HCT116 (cell line): ENCODE results near the gene SCRN1. TPM values are rescaled to one million over a fixed set of nuclear protein-coding genes. Genes with fewer than 3 reads are reported as not detected.

Experiments
- ATAC-seq: fragments of 200-7000 bp; cut with Tn5 transposase; 2 replicates; pipeline ENCODE4 v1.9.1; 2020; ENCODE audit warnings: mild to moderate bottlenecking, moderate library complexity
- BruUV-seq: library from RNA; stranded (reverse); fragments of 400-500 nt; replicated peaks from 2 replicates; lab custom pipeline; 2021; lab: Mats Ljungman, UMichigan
- CTCF ChIA-PET: fragments of 300-600 bp; sonication (Branson Sonifier 250); formaldehyde crosslinking; loops from one replicate; lab custom pipeline; 2021; ENCODE audit warnings: antibody characterized with exemption; lab: Charles Lee
- POLR2A ChIA-PET: fragments of 300-600, 350-600 bp; sonication (Branson Sonifier 250); formaldehyde crosslinking; loops from one replicate; lab custom pipeline; 2021; ENCODE audit warnings: antibody characterized with exemption; lab: Charles Lee
- RAD21 ChIA-PET, 2 experiments: fragments of 300-600 bp; sonication (Branson Sonifier 250); formaldehyde crosslinking; loops; one replicate each; lab custom pipeline; 2023; ENCODE audit warnings: low total read pairs in 2 of 2; ENCODE audit not compliant: uncharacterized antibody in 2 of 2, unreplicated experiment in 2 of 2, low non-redundant PET in 1 of 2; lab: Charles Lee
- DNase-seq: peaks from one replicate; pipeline ENCODE4 v3.0.0-alpha.2; 2010; ENCODE audit warnings: low read depth, low spot score
- H2AFZ ChIP-seq: fragments of 200-600 bp; shearing (Covaris generic), sonication (generic); 2 replicates; pipeline ENCODE4 v1.6.1; 2017; ENCODE audit warnings: low read depth, mixed run types, mixed read lengths, antibody characterized with exemption, low read length; ENCODE audit not compliant: poor library complexity, severe bottlenecking
- H3K27ac ChIP-seq: 2 replicates; pipeline ENCODE4 v1.5.1; 2012; ENCODE audit warnings: low read depth, low read length
- H3K27me3 ChIP-seq: fragments of 200-600 bp; sonication (generic); 2 replicates; pipeline ENCODE4 v1.6.1; 2016; ENCODE audit warnings: mixed run types, low read length, mixed read lengths; ENCODE audit not compliant: insufficient read depth
- H3K36me3 ChIP-seq, 2 experiments: fragments of 200-500 bp in 1 of 2; fragments of 200-600 bp in 1 of 2; sonication (Bioruptor generic) in 1 of 2; sonication (generic) in 1 of 2; 2 replicates each; pipeline versions ENCODE4 v1.5.1 to v1.6.1; 2014 to 2016; ENCODE audit warnings: low read length in 2 of 2, inconsistent platforms in 1 of 2, mixed read lengths in 1 of 2, mixed run types in 1 of 2; ENCODE audit not compliant: insufficient read depth in 2 of 2, control insufficient read depth in 1 of 2
- H3K4me1 ChIP-seq, 2 experiments: fragments of 200-600 bp in 1 of 2; sonication (generic) in 1 of 2; 2 replicates each; pipeline versions ENCODE4 v1.5.1 to v1.6.1; 2012 to 2017; ENCODE audit warnings: low read length in 2 of 2, inconsistent platforms in 1 of 2, mild to moderate bottlenecking in 1 of 2, mixed read lengths in 1 of 2, mixed run types in 1 of 2, moderate library complexity in 1 of 2; ENCODE audit not compliant: insufficient read depth in 2 of 2, control insufficient read depth in 1 of 2
- H3K4me2 ChIP-seq: fragments of 200-600 bp; sonication (generic); 2 replicates; pipeline ENCODE4 v1.6.1; 2017; ENCODE audit warnings: mixed run types, low read length, mixed read lengths
- H3K4me3 ChIP-seq, 2 experiments: fragments of 200-600 bp in 1 of 2; sonication (generic) in 1 of 2; replicated peaks in 1 of 2; 2 replicates each; pipeline ENCODE4 v1.5.1; 2011 to 2016; ENCODE audit warnings: low read length in 2 of 2, control low read depth in 1 of 2, low read depth in 1 of 2, mild to moderate bottlenecking in 1 of 2, mixed read lengths in 1 of 2, mixed run types in 1 of 2
- H3K79me2 ChIP-seq: fragments of 200-600 bp; sonication (generic); 2 replicates; pipeline ENCODE4 v1.6.1; 2017; ENCODE audit warnings: mild to moderate bottlenecking, mixed run types, low read length, moderate library complexity, mixed read lengths; ENCODE audit not compliant: insufficient read depth
- H3K9ac ChIP-seq: fragments of 200-600 bp; sonication (generic); 2 replicates; pipeline ENCODE4 v1.6.1; 2016; ENCODE audit warnings: low read length, mixed read lengths
- H3K9me2 ChIP-seq: fragments of 200-600 bp; sonication (generic), shearing (Covaris generic); 2 replicates; pipeline ENCODE4 v1.6.1; 2017; ENCODE audit warnings: mixed run types, mild to moderate bottlenecking, moderate library complexity; ENCODE audit not compliant: insufficient read depth
- H3K9me3 ChIP-seq, 2 experiments: fragments of 200-500 bp in 1 of 2; fragments of 200-600 bp in 1 of 2; sonication (Bioruptor generic) in 1 of 2; sonication (generic) in 1 of 2; 2 replicates each; pipeline ENCODE4 v1.6.1; 2014 to 2017; ENCODE audit warnings: low read length in 2 of 2, mixed read lengths in 2 of 2, inconsistent platforms in 1 of 2, low read depth in 1 of 2, mild to moderate bottlenecking in 1 of 2, mixed run types in 1 of 2, moderate library complexity in 1 of 2; ENCODE audit not compliant: control insufficient read depth in 1 of 2, insufficient read depth in 1 of 2
- H4K20me1 ChIP-seq: fragments of 200-600 bp; sonication (generic), shearing (Covaris generic); 2 replicates; pipeline ENCODE4 v1.6.1; 2017; ENCODE audit warnings: mixed run types, mild to moderate bottlenecking, moderate library complexity; ENCODE audit not compliant: insufficient read depth
- ATF3 ChIP-seq: IDR thresholded peaks from 2 replicates; pipeline ENCODE4 v1.6.1; 2012
- CBX3 ChIP-seq: IDR thresholded peaks from 2 replicates; pipeline ENCODE4 v1.6.1; 2012; ENCODE audit warnings: low read depth
- CEBPB ChIP-seq: IDR thresholded peaks from 2 replicates; pipeline ENCODE4 v1.6.1; 2012; ENCODE audit warnings: low read depth
- CTCF ChIP-seq, 3 experiments: fragments of 200-600 bp in 1 of 3; sonication (generic) in 1 of 3; IDR thresholded peaks in 2 of 3; conservative IDR thresholded peaks in 1 of 3; 2 replicates each; pipeline ENCODE4 v1.5.1; 2012 to 2017; ENCODE audit warnings: low read depth in 2 of 3, low read length in 2 of 3, antibody characterized with exemption in 1 of 3, borderline replicate concordance in 1 of 3, control low read depth in 1 of 3, mild to moderate bottlenecking in 1 of 3, mixed read lengths in 1 of 3, mixed run types in 1 of 3, moderate library complexity in 1 of 3; ENCODE audit not compliant: insufficient read depth in 1 of 3
- EGR1 ChIP-seq: IDR thresholded peaks from 2 replicates; pipeline ENCODE4 v1.6.1; 2012; ENCODE audit warnings: low read depth
- ELF1 ChIP-seq: IDR thresholded peaks from 2 replicates; pipeline ENCODE4 v1.6.1; 2012; ENCODE audit warnings: low read depth, borderline replicate concordance
- EZH2 ChIP-seq: fragments of 200-600 bp; sonication (generic); IDR thresholded peaks from 2 replicates; pipeline ENCODE4 v1.6.1; 2017; ENCODE audit warnings: antibody characterized with exemption, mixed run types
- FOSL1 ChIP-seq: IDR thresholded peaks from 2 replicates; pipeline ENCODE4 v1.6.1; 2012; ENCODE audit warnings: low read depth
- MAX ChIP-seq: IDR thresholded peaks from 2 replicates; pipeline ENCODE4 v1.6.1; 2012
- POLR2A ChIP-seq: IDR thresholded peaks from 2 replicates; pipeline ENCODE4 v1.7.0; 2011; ENCODE audit warnings: borderline replicate concordance; ENCODE audit not compliant: insufficient read depth, insufficient read length; ENCODE audit errors: extremely low read depth
- POLR2AphosphoS5 ChIP-seq: IDR thresholded peaks from 2 replicates; pipeline ENCODE4 v1.6.1; 2011; ENCODE audit warnings: mild to moderate bottlenecking, low read depth, low read length, moderate library complexity
- RAD21 ChIP-seq: IDR thresholded peaks from 2 replicates; pipeline ENCODE4 v1.6.1; 2012; ENCODE audit warnings: low read depth, mild to moderate bottlenecking
- REST ChIP-seq: IDR thresholded peaks from 2 replicates; pipeline ENCODE4 v1.6.1; 2012; ENCODE audit warnings: low read depth
- SIN3A ChIP-seq: IDR thresholded peaks from 2 replicates; pipeline ENCODE4 v1.6.1; 2012; ENCODE audit warnings: low read depth
- SP1 ChIP-seq: IDR thresholded peaks from 2 replicates; pipeline ENCODE4 v1.6.1; 2012; ENCODE audit warnings: low read depth
- SRF ChIP-seq: IDR thresholded peaks from 2 replicates; pipeline ENCODE4 v1.6.1; 2012; ENCODE audit warnings: low read depth
- TCF7L2 ChIP-seq: IDR thresholded peaks from 2 replicates; pipeline ENCODE4 v1.7.0; 2011; ENCODE audit warnings: borderline replicate concordance, inconsistent platforms; ENCODE audit not compliant: insufficient read depth, insufficient read length; ENCODE audit errors: extremely low read depth
- intact Hi-C: fragments of 100-400 bp; cut with micrococcal nuclease; formaldehyde crosslinking; loops from 2 replicates; pipeline ENCODE4 v1.10.0; 2022
- total RNA-seq: library from RNA; stranded (reverse); gene quantifications from one replicate; pipeline ENCODE4 v1.2.1, GENCODE V29; 2021; ENCODE audit not compliant: unreplicated experiment

Gene SCRN1
- total RNA-seq, 1 experiment from 2014 or later, result 76.8 TPM

- no peak overlapping the region for H3K9ac ChIP-seq
- H3K79me2 ChIP-seq, result peaks cover 6% of the 10 kb centered on the region
- no peak overlapping the region for H3K4me3 ChIP-seq
- no peak for DNase-seq
- ChIA-PET CTCF (no interaction called here), POLR2A (no interaction called here), RAD21 (no interaction called here)
- TF ChIP-seq POLR2AphosphoS5 (no peak), CBX3 (no peak), ATF3 (no peak), ELF1 (no peak), RAD21 (no peak), SRF (no peak), MAX (no peak), SIN3A (no peak)
- H3K27ac ChIP-seq, result no peak overlapping the region
- ATAC-seq, result no peak
- BruUV-seq, result no TSS peak
- H4K20me1 ChIP-seq, result no peaks in the 10 kb centered on the region
- H3K4me1 ChIP-seq, result no peaks in the 10 kb centered on the region
- no peaks in the 10 kb centered on the region for H3K27me3 ChIP-seq
- no peak overlapping the region for H2AFZ ChIP-seq
- H3K9me3 ChIP-seq, result no peaks in the 10 kb centered on the region
- peaks cover 10% of the 10 kb centered on the region in 2 experiments; a peak in 2 of 4 replicates for H3K36me3 ChIP-seq
- no peaks in the 10 kb centered on the region for H3K9me2 ChIP-seq
- intact Hi-C loops, result no loop called here
- no peak overlapping the region for H3K4me2 ChIP-seq
These were observed 28.9 kb upstream of the SCRN1 start for GRCh38 chr7:30018451-30018850.

- Histone ChIP-seq H2AFZ (no peak overlapping the region), H3K4me3 (no peak overlapping the region), H3K36me3 (peaks cover 8 to 12% of the 10 kb centered on the region in 2 experiments; a peak in 2 of 4 replicates), H3K27ac (no peak overlapping the region), H3K9me2 (no peaks in the 10 kb centered on the region), H3K9ac (no peak overlapping the region), H3K27me3 (no peaks in the 10 kb centered on the region), H3K4me1 (no peaks in the 10 kb centered on the region), H3K79me2 (no peaks in the 10 kb centered on the region), H3K9me3 (no peaks in the 10 kb centered on the region), H3K4me2 (no peak overlapping the region), H4K20me1 (no peaks in the 10 kb centered on the region)
- intact Hi-C loops, result no loop called here
- ChIA-PET POLR2A (no interaction called here), RAD21 (no interaction called here), CTCF (no interaction called here)
- BruUV-seq, result no TSS peak
- ATAC-seq (no peak), DNase-seq (no peak)
- TF ChIP-seq SP1 (no peak), MAX (no peak), CTCF (IDR thresholded peaks at IDR 0.05 in 2 of 3, conservative IDR thresholded peaks at IDR 0.05 in 1 of 3; ENCODE audit: borderline replicate concordance in 1 of 3, insufficient read depth in 1 of 3, low read depth in 2 of 3, low read length in 2 of 3) (no peak), REST (no peak), ELF1 (no peak), FOSL1 (no peak), CEBPB (no peak), POLR2A (no peak), EGR1 (no peak), POLR2AphosphoS5 (no peak), EZH2 (no peak), TCF7L2 (no peak)
These were observed 23.2 kb upstream of the SCRN1 start for GRCh38 chr7:30012757-30013156.
